ENCODE results near the gene RAB24.

DNA sequence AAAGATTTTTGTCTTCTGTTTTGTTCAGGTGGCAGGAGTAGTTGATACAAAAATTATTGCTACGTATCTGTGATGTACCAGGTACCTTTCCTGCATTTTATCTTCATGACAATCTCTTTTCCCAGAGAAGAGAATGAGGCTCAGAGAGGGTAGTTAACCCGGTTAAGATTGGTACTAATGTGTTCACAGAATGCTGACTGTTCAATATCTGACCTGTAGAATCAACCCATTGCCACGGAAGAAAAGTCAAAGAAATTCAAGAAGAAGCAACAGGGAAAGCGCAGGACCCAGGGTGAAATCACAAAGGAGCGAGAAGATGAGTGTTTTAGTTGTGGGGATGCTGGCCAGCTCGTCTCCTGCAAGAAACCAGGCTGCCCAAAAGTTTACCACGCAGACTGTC lies 11.8 kb downstream of the RAB24 start:
- TF ChIP-seq, protein P1, sequence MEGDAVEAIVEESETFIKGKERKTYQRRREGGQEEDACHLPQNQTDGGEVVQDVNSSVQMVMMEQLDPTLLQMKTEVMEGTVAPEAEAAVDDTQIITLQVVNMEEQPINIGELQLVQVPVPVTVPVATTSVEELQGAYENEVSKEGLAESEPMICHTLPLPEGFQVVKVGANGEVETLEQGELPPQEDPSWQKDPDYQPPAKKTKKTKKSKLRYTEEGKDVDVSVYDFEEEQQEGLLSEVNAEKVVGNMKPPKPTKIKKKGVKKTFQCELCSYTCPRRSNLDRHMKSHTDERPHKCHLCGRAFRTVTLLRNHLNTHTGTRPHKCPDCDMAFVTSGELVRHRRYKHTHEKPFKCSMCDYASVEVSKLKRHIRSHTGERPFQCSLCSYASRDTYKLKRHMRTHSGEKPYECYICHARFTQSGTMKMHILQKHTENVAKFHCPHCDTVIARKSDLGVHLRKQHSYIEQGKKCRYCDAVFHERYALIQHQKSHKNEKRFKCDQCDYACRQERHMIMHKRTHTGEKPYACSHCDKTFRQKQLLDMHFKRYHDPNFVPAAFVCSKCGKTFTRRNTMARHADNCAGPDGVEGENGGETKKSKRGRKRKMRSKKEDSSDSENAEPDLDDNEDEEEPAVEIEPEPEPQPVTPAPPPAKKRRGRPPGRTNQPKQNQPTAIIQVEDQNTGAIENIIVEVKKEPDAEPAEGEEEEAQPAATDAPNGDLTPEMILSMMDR (IDR thresholded peaks at IDR 0.05; ENCODE audit: insufficient read depth, low read length): no peak
- TF ChIP-seq POLR2AphosphoS5 (IDR thresholded peaks at IDR 0.05; ENCODE audit: low read depth): no peak
- TF ChIP-seq, protein P2, sequence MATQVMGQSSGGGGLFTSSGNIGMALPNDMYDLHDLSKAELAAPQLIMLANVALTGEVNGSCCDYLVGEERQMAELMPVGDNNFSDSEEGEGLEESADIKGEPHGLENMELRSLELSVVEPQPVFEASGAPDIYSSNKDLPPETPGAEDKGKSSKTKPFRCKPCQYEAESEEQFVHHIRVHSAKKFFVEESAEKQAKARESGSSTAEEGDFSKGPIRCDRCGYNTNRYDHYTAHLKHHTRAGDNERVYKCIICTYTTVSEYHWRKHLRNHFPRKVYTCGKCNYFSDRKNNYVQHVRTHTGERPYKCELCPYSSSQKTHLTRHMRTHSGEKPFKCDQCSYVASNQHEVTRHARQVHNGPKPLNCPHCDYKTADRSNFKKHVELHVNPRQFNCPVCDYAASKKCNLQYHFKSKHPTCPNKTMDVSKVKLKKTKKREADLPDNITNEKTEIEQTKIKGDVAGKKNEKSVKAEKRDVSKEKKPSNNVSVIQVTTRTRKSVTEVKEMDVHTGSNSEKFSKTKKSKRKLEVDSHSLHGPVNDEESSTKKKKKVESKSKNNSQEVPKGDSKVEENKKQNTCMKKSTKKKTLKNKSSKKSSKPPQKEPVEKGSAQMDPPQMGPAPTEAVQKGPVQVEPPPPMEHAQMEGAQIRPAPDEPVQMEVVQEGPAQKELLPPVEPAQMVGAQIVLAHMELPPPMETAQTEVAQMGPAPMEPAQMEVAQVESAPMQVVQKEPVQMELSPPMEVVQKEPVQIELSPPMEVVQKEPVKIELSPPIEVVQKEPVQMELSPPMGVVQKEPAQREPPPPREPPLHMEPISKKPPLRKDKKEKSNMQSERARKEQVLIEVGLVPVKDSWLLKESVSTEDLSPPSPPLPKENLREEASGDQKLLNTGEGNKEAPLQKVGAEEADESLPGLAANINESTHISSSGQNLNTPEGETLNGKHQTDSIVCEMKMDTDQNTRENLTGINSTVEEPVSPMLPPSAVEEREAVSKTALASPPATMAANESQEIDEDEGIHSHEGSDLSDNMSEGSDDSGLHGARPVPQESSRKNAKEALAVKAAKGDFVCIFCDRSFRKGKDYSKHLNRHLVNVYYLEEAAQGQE (IDR thresholded peaks at IDR 0.05; ENCODE audit: insufficient replicate concordance, low read depth): no peak

All from HL-60 (cell line).